ENCODE measurements around the gene TGFBI. TPM values are rescaled to one million over a fixed set of nuclear protein-coding genes. Genes with fewer than 3 reads are reported as not detected.

Gene TGFBI
- total RNA-seq, 6 donors from 2014 or later = 51.0 to 189 (median 126) TPM

DNA sequence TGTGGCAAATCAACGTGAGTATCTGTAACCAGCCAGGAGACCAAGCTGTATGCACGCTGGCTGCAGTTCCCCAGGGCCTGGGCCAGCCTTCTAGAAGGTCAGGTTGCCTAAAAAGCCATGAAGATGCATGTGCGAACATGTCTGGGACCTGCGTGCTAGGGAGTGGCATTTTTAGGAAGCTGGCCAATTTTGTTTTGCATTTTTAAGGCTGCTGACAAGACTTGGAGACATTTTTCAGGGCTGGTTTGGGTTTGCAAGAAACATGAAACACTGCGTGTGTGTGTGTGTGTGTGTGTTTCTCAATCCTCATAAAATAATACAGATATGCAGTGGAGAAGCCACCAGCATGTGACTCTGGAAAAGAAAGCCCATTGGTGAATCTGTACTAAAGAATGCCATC is 5.1 kb downstream of the TGFBI start:
- no peak for DNase-seq
- 67 to 77% methylated on average over 5 of the region's 5 CpGs for WGBS, 2 donors
- TF ChIP-seq EP300 (IDR thresholded peaks at IDR 0.05) (no peak), POLR2A (IDR thresholded peaks at IDR 0.05) (no peak), POLR2AphosphoS5 (IDR thresholded peaks at IDR 0.05) (no peak)
- TF ChIP-seq, protein P1, sequence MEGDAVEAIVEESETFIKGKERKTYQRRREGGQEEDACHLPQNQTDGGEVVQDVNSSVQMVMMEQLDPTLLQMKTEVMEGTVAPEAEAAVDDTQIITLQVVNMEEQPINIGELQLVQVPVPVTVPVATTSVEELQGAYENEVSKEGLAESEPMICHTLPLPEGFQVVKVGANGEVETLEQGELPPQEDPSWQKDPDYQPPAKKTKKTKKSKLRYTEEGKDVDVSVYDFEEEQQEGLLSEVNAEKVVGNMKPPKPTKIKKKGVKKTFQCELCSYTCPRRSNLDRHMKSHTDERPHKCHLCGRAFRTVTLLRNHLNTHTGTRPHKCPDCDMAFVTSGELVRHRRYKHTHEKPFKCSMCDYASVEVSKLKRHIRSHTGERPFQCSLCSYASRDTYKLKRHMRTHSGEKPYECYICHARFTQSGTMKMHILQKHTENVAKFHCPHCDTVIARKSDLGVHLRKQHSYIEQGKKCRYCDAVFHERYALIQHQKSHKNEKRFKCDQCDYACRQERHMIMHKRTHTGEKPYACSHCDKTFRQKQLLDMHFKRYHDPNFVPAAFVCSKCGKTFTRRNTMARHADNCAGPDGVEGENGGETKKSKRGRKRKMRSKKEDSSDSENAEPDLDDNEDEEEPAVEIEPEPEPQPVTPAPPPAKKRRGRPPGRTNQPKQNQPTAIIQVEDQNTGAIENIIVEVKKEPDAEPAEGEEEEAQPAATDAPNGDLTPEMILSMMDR (IDR thresholded peaks at IDR 0.05) = no peak
- Histone ChIP-seq H3K27ac (no peak overlapping the region), H3K27me3 (no peaks in the 10 kb centered on the region), H3K9me3 (peaks cover 0 to 4% (median 0%) of the 10 kb centered on the region in 4 donors), H3K4me3 (no peak overlapping the region), H3K4me1 (peaks cover 7 to 29% (median 26%) of the 10 kb centered on the region in 4 donors), H3K36me3 (no peaks in the 10 kb centered on the region)
- ATAC-seq (ENCODE audit: low FRiP score in 2 of 2) = no peak

DNA sequence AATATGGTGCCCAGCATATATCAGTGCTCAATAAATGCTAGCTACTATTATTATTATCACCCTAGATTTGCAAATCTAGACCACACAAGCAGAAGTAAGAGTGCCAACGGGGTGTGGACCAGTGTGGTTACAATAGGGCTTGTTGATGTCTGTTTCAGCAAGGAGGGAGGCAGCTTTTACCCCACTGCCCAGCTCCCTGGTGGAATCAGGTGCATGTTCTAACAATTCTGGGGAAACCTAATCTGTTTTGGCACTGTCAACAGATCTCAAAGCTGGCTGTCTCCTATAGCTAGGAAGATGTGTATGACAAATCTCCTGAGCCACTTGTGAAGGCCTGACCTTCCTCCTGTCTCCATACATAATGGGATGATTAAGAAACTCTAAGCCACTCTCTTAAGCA is 5.7 kb downstream of the TGFBI start:
- TF ChIP-seq, protein P1 (IDR thresholded peaks at IDR 0.05) = no peak
- TF ChIP-seq POLR2A (IDR thresholded peaks at IDR 0.05) (no peak), EP300 (IDR thresholded peaks at IDR 0.05) (no peak), POLR2AphosphoS5 (IDR thresholded peaks at IDR 0.05) (no peak)
- DNase-seq = no peak
- peaks cover under 1 to 22% (median 19%) of the 10 kb centered on the region in 4 donors for H3K4me1 ChIP-seq
- H3K9me3 ChIP-seq = peaks cover 0 to 4% (median 0%) of the 10 kb centered on the region in 4 donors
- H3K4me3 ChIP-seq = no peak overlapping the region
- H3K27me3 ChIP-seq = no peaks in the 10 kb centered on the region
- WGBS, 2 donors = 50 to 71% methylated on average over 1 of the region's 1 CpG
- H3K36me3 ChIP-seq = no peaks in the 10 kb centered on the region
- ATAC-seq (ENCODE audit: low FRiP score in 2 of 2) = no peak
- H3K27ac ChIP-seq = no peak overlapping the region

DNA sequence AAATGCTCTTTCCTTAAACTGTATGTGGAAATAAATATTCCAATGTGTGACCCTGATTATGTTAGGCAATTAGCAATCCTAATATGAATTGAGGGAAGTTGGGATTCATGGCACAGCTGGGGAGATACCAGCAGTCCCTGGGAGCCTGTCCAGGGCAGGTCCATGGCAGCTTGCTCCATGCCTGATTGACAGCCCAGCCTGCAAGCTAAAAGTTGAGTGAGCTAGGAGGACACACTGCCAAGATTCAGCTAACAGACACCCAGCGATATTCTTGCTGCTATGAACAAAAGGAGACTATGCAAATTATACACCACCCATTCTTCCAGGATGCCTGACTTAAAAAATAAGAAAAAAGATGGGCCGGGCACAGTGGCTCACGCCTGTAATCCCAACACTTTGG is 6.2 kb downstream of the TGFBI start:
- no peak overlapping the region for H3K27ac ChIP-seq
- WGBS, 2 donors = 88 to 92% methylated on average over 3 of the region's 3 CpGs
- no peaks in the 10 kb centered on the region for H3K27me3 ChIP-seq
- H3K4me1 ChIP-seq = peaks cover 0 to 19% (median 16%) of the 10 kb centered on the region in 4 donors
- no peaks in the 10 kb centered on the region for H3K36me3 ChIP-seq
- H3K9me3 ChIP-seq = peaks cover 0 to 4% (median 0%) of the 10 kb centered on the region in 4 donors
- H3K4me3 ChIP-seq = no peak overlapping the region
- TF ChIP-seq POLR2AphosphoS5 (IDR thresholded peaks at IDR 0.05) = no peak
- TF ChIP-seq EP300 (IDR thresholded peaks at IDR 0.05) = no peak
- TF ChIP-seq, protein P1 (IDR thresholded peaks at IDR 0.05) = no peak
- no peak for TF ChIP-seq POLR2A (IDR thresholded peaks at IDR 0.05)
- ATAC-seq (ENCODE audit: low FRiP score in 2 of 2) (no peak), DNase-seq (no peak)

DNA sequence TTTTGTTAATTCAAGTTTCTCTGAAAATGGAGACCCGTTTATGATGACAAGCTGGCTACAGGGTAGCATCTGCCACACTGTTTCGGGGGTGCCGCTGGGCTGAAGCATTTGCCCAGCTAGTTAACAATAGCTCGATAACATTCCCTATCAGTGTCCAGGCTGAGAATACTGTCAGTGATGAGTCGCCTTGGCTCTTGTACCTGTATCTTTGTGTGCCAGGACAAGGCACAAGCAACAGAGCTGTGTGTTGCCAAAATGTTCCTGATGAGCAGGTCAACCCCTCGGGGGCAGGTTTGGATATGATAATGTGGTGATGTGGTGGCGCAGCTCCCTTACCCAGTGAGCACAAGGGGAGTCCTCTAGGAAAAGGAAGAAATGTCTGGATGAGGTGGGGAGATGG is 7.0 kb downstream of the TGFBI start:
- Histone ChIP-seq H3K9me3 (peaks cover 0 to 4% (median 0%) of the 10 kb centered on the region in 4 donors), H3K4me3 (no peak overlapping the region), H3K27ac (peak overlapping the region in 1 of 4 donors; percentile 11), H3K4me1 (peaks cover 0 to 19% (median 15%) of the 10 kb centered on the region in 4 donors), H3K27me3 (no peaks in the 10 kb centered on the region), H3K36me3 (no peaks in the 10 kb centered on the region)
- 74 to 96% methylated on average over 7 of the region's 7 CpGs for WGBS, 2 donors
- DNase-seq (no peak), ATAC-seq (ENCODE audit: low FRiP score in 2 of 2) (no peak)
- TF ChIP-seq, protein P1 (IDR thresholded peaks at IDR 0.05) = no peak
- TF ChIP-seq POLR2A (IDR thresholded peaks at IDR 0.05) = no peak

DNA sequence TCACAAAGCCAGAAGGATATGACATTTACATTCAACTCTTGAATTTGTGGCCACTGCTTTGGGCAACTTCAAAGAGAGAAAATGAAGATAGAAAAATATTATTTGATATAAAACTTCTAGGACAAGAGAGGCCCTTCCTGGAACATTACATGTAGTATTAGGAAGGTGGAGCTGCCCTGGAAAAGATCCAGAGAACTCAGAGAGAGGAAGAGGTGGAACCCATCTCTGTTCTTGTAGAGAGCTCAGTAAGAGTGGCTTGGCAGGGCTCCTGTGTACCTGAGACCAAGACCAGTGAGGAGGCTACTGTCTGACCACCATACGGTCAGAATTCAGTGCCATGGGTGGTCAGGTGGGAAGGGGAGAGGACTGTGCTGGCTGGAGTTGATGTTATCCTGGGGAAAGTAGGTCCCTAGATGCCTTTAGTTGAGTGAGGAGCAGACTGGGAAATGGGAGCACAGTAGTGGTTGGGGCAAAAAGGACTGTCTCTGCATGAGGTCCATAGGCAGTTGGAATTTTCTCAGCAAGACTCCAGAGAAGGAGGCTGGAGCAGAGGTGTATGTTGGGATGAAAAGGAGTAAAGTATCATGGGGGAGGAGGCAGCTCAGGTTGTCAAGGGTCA is 7.6 kb downstream of the TGFBI start:
- Histone ChIP-seq H3K4me3 (no peak overlapping the region), H3K4me1 (peaks cover 0 to 16% (median 15%) of the 10 kb centered on the region in 4 donors), H3K27me3 (no peaks in the 10 kb centered on the region), H3K27ac (peak overlapping the region in 3 of 4 donors; percentile 11 to 67 (median 65)), H3K36me3 (no peaks in the 10 kb centered on the region), H3K9me3 (peaks cover 0 to 4% (median 0%) of the 10 kb centered on the region in 4 donors)
- TF ChIP-seq, protein P1 (IDR thresholded peaks at IDR 0.05) = no peak
- TF ChIP-seq POLR2A (IDR thresholded peaks at IDR 0.05) (no peak), EP300 (IDR thresholded peaks at IDR 0.05) (no peak), POLR2AphosphoS5 (IDR thresholded peaks at IDR 0.05) (no peak)
- 100% methylated on average over 1 of the region's 1 CpG for WGBS, 2 donors
- DNase-seq = no peak
- no peak for ATAC-seq (ENCODE audit: low FRiP score in 2 of 2)

Data from upper lobe of left lung (tissue), 6 donors.